HG02840 (cell line): Measurements from ENCODE around the gene PSMC3.
"Not testable (repeated sequence)": the region's sequence is repeated elsewhere in the genome, so short reads cannot be mapped to it uniquely, and the experiment has no call there.

Experiments
- ATAC-seq: cut with Tn5 transposase; IDR thresholded peaks from one replicate; pipeline ENCODE4 v1.9.1; 2021; ENCODE audit warnings: mild to moderate bottlenecking, moderate library complexity, moderate number of reproducible peaks; ENCODE audit not compliant: unreplicated experiment, low FRiP score

Gene PSMC3

GRCh38 chr11:47426062-47426956 is at the start of gene PSMC3:
PSMC3 (minus strand) TSS chr11:47426439; CDS start chr11:47426279, 160 bp downstream.
- ATAC-seq: peak; percentile 93

DNA sequence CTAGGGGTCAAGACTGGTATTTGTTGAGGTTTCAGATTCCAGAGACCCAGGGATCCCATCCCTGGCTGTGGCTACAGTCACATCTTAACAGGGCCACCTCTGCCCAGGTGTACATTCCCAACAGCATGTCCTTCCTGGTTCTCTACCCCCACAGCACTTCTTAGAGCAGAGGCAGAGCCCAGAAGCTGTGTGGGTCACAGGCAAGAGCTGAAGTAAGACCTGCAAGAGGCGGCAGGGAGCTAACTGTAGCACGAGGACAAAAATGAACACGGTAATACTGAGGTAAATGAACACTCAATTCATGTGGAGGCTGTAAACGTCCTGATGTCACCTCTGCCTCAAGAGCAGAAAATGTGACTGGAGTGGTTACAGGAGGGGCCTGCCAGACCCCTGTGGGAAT is 44.4 kb upstream of the PSMC3 start:
- no peak for ATAC-seq

DNA sequence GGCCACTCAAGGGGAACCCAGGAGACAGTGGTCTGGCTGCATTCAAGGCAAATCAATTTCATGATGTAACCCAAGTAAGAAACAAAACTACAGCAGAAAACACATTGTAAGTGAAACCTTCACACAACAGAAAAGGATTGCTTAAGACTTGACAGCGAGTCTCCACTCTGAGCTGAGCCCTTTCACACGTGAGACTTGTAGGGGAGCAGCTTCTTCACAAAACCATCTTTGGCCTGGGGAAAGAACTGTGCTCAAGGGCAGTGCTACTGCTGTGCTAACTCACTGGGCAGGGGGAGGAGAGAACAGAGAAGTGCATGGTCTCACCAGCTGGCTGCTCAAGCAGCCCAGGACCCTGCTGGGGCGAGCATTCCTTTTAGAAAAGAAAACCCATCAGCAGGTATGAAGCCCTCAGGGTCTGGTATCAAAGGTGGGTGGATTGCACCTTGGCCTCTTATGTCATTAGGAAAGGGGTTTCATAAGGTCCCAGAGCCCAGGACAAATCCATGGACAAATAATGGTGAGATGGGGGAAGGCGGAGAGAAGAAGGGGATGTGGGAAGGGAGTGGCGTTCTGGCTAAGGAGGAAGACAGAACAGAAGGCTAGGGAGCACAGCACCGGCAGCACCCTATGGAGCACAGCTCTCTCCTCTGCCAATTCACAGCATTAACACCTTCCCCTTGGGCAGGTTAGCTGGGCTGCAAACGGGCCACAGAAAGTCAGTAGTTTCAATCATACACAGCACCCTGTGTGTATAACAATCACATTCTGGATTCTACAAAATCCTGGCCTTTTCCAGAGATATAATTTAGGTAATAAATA is 43.3 kb upstream of the PSMC3 start:
- no peak for ATAC-seq

GRCh38 chr11:47468598-47469214 is 42.5 kb upstream of the PSMC3 start:
- no peak for ATAC-seq

GRCh38 chr11:47467357-47467756 is 41.1 kb upstream of the PSMC3 start:
- no peak for ATAC-seq

DNA sequence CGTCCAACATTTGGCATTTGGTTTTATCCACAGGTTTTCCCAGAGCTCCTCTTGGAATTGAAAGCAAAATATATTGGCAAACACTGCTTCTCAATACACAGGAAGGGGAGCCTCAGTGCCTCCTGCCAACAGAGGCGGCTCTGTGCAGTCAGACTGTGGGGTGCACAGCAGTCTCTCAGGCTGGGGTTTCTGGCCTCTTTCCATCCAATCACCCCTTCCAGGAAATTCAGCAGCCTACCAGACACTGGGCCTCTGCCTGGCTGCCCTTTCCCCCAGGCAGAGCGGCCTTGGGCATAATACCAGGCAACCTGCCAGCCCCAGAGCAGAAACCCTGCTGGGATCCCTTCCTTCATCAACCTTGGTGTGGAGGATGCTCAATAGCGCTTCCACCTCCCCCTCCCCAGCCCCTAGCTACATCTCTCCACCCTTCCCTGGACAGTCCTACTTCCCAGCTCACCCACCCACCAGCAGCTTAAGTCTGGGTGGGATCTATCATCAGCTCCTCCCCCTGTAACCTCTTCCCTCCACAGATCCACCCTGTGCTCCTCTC is 40.5 kb upstream of the PSMC3 start:
- ATAC-seq: no peak

DNA sequence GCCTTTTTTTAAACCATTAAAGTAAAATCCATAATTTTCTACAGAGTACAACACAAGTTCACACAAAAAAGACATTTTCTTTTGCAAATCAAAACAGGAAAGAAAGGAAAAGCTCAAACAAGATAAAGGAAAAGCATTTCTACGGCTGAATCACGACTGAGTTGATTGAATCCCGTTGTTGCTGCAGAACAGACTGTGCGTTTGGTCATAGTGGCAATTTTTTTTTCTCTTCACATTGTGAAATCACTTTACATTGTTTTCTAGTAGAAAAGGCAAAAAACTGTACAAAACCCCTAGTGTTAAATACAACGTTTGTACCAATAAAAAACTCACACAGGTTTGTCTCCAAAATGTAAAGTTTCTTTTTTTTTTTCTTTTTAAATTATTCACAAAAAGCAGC is 40.0 kb upstream of the PSMC3 start:
- ATAC-seq: no peak

DNA sequence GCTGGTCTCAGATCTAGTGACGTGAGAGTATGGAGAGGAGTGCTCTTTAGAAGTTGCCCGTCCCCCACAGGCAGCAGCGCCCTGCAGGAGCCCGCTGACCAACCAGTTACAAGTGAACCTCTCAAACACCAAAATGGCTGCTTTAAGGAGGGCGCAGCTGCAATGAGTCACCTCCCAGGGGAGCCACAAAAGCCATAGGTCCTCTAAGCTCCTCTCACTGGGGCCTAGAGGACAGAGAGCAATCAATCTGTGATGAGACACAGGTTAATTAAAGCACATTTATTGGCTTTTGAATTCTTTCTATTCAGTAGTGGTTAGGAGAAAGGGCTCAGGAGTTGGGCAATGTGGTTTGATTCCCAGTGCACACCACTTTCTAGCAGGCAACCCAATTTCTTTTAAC is 38.2 kb upstream of the PSMC3 start:
- no peak for ATAC-seq

GRCh38 chr11:47461876-47462275 is 35.6 kb upstream of the PSMC3 start:
- ATAC-seq: no peak

DNA sequence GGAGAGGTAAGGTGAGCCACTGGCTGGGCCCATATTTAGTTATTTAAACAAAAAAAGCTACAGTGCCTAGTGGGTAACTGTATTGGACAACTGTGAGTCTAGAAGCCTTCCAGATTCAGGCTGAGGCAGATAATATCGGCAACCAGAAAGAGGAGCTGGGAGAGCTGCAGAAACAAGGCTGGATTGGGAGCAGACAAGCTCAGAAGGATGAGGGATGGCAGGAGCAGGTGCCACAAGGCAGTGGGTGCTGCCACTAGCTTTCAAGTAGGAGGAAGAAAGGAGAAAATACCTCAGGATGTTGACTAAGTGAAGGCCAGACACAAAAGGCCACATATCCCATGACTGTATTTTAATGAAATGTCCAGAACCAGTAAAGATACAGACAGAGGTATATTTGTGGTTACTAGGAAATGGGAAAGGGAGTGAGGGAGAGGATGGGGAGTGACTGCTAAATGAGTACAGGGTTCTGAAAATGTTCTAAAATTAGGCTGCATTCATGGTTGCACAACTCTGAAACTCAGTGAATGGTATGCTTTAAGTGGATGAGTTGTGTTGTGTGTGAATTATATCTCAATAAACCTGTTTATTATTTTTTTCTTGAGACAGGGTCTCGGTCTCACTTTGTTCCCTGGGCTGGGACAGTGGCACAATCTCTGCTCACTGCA is 34.5 kb upstream of the PSMC3 start:
- no peak for ATAC-seq

GRCh38 chr11:47454258-47454671 is 28.0 kb upstream of the PSMC3 start:
- not testable (repeated sequence) for ATAC-seq

DNA sequence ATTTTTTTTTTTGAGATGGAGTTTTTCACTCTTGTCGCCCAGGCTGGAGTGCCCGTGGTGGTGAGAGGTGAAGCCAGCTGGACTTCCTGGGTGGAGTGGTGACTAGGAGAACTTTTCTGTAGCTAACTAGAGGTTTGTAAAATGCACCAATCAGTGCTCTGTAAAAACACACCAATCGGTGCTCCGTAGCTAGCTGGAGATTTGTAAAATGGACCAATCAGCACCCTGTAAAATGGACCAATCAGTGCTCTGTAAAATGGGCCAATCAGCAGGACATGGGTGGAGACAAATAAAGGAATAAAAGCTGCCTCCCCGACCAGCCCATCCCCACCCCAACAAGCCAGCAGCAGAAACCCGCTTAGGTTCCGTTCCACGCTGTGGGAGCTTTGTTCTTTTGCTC is 27.1 kb upstream of the PSMC3 start:
- ATAC-seq: no peak

DNA sequence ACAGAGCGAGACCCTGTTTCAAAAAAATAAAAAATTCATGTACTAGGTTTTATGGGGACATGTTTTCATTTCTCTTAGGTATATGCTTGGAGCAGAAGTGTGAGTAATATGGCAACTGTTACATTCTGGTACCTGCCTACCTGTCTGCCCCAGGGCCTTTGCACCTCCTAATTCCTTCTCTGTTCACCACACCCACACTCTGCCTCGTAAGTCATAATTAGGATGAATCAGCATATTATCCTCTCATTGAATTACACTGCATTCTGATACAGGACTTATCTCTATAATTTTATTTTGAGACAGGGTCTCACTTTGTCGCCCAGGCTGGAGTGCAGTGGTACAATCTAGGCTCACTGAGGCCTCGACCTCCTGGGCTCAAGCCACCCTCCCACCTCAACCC is 25.8 kb upstream of the PSMC3 start:
- ATAC-seq: no peak

DNA sequence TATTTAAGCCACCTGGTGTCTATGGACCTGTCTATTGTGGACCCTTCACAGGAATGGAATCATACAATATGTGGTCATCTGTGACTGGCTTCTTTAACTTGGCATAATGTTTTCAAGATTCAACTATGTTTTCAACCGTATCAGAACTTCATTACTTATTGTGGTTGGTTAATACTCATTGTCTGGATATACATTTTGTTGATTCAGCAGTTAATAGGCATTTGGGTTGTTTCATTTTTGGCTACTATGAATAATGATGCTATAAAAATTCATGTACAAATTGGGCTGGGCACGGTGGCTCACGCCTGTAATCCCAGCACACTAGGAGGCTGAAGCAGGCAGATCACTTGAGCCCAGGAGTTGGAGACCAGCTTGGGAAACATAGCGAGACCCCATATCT is 25.2 kb upstream of the PSMC3 start:
- ATAC-seq: no peak

- ATAC-seq: no peak
Observed at GRCh38 chr11:47449541-47449940, 23.3 kb upstream of the PSMC3 start.

- ATAC-seq: no peak
Observed at GRCh38 chr11:47448566-47449427, 22.6 kb upstream of the PSMC3 start, which contains the start of gene RAPSN. RAPSN (minus strand) TSS chr11:47449136; CDS start chr11:47448964, 172 bp downstream.

- ATAC-seq: no peak
Observed at GRCh38 chr11:47447906-47448305, 21.7 kb upstream of the PSMC3 start.

- no peak for ATAC-seq
Observed at GRCh38 chr11:47446833-47447232, 20.6 kb upstream of the PSMC3 start.

DNA sequence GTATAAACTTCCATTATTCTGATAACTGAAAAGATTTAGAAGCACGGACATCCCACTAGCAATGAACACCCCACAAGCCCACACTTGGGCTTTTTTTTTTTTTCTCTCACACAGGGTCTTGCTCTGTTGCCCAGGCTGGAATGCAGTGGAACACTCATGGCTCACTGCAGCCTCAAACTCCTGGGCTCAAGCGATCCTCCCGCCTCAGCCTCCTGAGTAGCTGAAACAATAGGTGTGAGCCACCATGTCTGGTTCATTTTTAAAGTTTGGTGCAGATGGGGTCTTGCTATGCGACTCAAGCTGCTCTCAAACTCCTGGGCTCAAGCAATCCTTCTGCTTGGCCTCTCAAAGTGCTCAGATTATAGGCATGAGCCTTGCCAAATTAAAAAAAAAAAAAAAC is 19.6 kb upstream of the PSMC3 start:
- no peak for ATAC-seq
